H1 (cell line): Measurements from ENCODE around the gene FAM72B. TPM values are rescaled to one million over a fixed set of nuclear protein-coding genes. Genes with fewer than 3 reads are reported as not detected.
"Not testable (repeated sequence)": the region's sequence is repeated elsewhere in the genome, so short reads cannot be mapped to it uniquely, and the experiment has no call there.

ENCODE experiments used
- CTCF ChIA-PET: fragments of 300-600 bp; sonication (Branson Sonifier 250); formaldehyde crosslinking; loops from one replicate; lab custom pipeline; 2021; ENCODE audit not compliant: partially characterized antibody; lab: Charles Lee
- POLR2A ChIA-PET: fragments of 300-600 bp; sonication (Branson Sonifier 250); formaldehyde crosslinking; loops from one replicate; lab custom pipeline; 2021; ENCODE audit warnings: inconsistent platforms; ENCODE audit not compliant: partially characterized antibody; lab: Charles Lee
- DNase-seq, 2 experiments: peaks; one replicate each; pipeline versions ENCODE4 v3.0.0 to v3.0.0-alpha.2; 2010 to 2022; ENCODE audit warnings: low spot score in 2 of 2, low read depth in 1 of 2, mixed read lengths in 1 of 2
- FAIRE-seq: peaks from 2 replicates; lab custom pipeline; 2011; peaks lifted over from hg19 to GRCh38; lab: Jason Lieb, UNC
- H2AFZ ChIP-seq: 2 replicates; pipeline ENCODE4 v1.8.1; 2012; ENCODE audit warnings: low read length, inconsistent platforms
- H2AK5ac ChIP-seq: 2 replicates; pipeline ENCODE4 v1.6.1; 2013; ENCODE audit warnings: low read depth, low read length
- H2BK120ac ChIP-seq: replicated peaks from 2 replicates; pipeline ENCODE3; 2013; ENCODE audit warnings: low read depth, low read length, inconsistent platforms
- H2BK12ac ChIP-seq: 2 replicates; pipeline ENCODE4 v1.6.1; 2013; ENCODE audit warnings: low read depth, low read length
- H2BK15ac ChIP-seq: 2 replicates; pipeline ENCODE4 v1.6.1; 2013; ENCODE audit warnings: low read length
- H2BK20ac ChIP-seq: 2 replicates; pipeline ENCODE4 v1.6.1; 2013; ENCODE audit warnings: low read length
- H2BK5ac ChIP-seq: 2 replicates; pipeline ENCODE4 v1.6.1; 2013; ENCODE audit warnings: low read depth, low read length
- H3K14ac ChIP-seq: 2 replicates; pipeline ENCODE4 v1.6.1; 2013; ENCODE audit warnings: inconsistent platforms; ENCODE audit not compliant: insufficient read length
- H3K18ac ChIP-seq: 2 replicates; pipeline ENCODE4 v1.6.1; 2013; ENCODE audit warnings: low read length; ENCODE audit errors: extremely low read depth
- H3K23ac ChIP-seq: 2 replicates; pipeline ENCODE4 v1.6.1; 2013; ENCODE audit warnings: inconsistent platforms; ENCODE audit not compliant: insufficient read length
- H3K23me2 ChIP-seq: 2 replicates; pipeline ENCODE4 v1.6.1; 2013; ENCODE audit warnings: low read depth, low read length
- H3K27ac ChIP-seq: 2 replicates; pipeline ENCODE4 v1.6.1; 2011; ENCODE audit warnings: low read depth, low read length, inconsistent platforms
- H3K27me3 ChIP-seq, 4 experiments: replicated peaks in 1 of 4; 1 replicate in 1 of 4; 2 replicates in 3 of 4; pipeline versions ENCODE4 v1.6.1 to v1.8.1; 2011 to 2013; ENCODE audit warnings: low read length in 3 of 4, mild to moderate bottlenecking in 3 of 4, inconsistent platforms in 2 of 4, mixed read lengths in 2 of 4, moderate library complexity in 1 of 4; ENCODE audit not compliant: control insufficient read depth in 3 of 4, insufficient read depth in 3 of 4; ENCODE audit errors: extremely low read depth in 1 of 4
- H3K36me3 ChIP-seq, 4 experiments: 2 replicates each; pipeline versions ENCODE4 v1.6.1 to v1.8.1; 2011 to 2013; ENCODE audit warnings: mild to moderate bottlenecking in 4 of 4, low read length in 3 of 4, moderate library complexity in 2 of 4, control low read depth in 1 of 4, inconsistent platforms in 1 of 4; ENCODE audit not compliant: insufficient read depth in 4 of 4, control insufficient read depth in 2 of 4
- H3K4ac ChIP-seq: replicated peaks from 2 replicates; pipeline ENCODE3; 2013; ENCODE audit warnings: low read length, low read depth, mixed read lengths, inconsistent platforms; ENCODE audit not compliant: insufficient read length
- H3K4me1 ChIP-seq, 4 experiments: replicated peaks in 1 of 4; 1 replicate in 1 of 4; 2 replicates in 3 of 4; pipeline versions ENCODE4 v1.6.1 to v1.8.1; 2011 to 2013; ENCODE audit warnings: low read length in 3 of 4, inconsistent platforms in 2 of 4, mixed read lengths in 1 of 4; ENCODE audit not compliant: insufficient read depth in 4 of 4, control insufficient read depth in 3 of 4
- H3K4me2 ChIP-seq, 2 experiments: 2 replicates each; pipeline versions ENCODE4 v1.6.1 to v1.8.1; 2011 to 2013; ENCODE audit warnings: low read depth in 2 of 2, low read length in 2 of 2, control low read depth in 1 of 2, inconsistent platforms in 1 of 2, mild to moderate bottlenecking in 1 of 2; ENCODE audit not compliant: insufficient read depth in 1 of 2
- H3K4me3 ChIP-seq, 4 experiments: fragments of 200-600, 300-600 bp in 1 of 4; sonication (generic), shearing (Covaris generic), sonication (Bioruptor Twin) in 1 of 4; 2 replicates each; pipeline versions ENCODE4 v1.5.1 to v1.8.1; 2011 to 2016; ENCODE audit warnings: low read length in 4 of 4, low read depth in 3 of 4, control low read depth in 2 of 4, inconsistent platforms in 2 of 4, mild to moderate bottlenecking in 2 of 4, mixed read lengths in 1 of 4, moderate library complexity in 1 of 4; ENCODE audit not compliant: insufficient read depth in 2 of 4; ENCODE audit errors: extremely low read depth in 1 of 4
- H3K56ac ChIP-seq: replicated peaks from 2 replicates; pipeline ENCODE3; 2013; ENCODE audit warnings: low read depth, mild to moderate bottlenecking, mixed read lengths, low read length, inconsistent platforms; ENCODE audit not compliant: insufficient read length
- H3K79me1 ChIP-seq: 2 replicates; pipeline ENCODE4 v1.6.1; 2013; ENCODE audit warnings: low read depth, low read length, control low read depth
- H3K79me2 ChIP-seq, 2 experiments: 2 replicates each; pipeline versions ENCODE4 v1.6.1 to v1.8.1; 2012 to 2013; ENCODE audit warnings: low read length in 2 of 2, mild to moderate bottlenecking in 2 of 2, inconsistent platforms in 1 of 2; ENCODE audit not compliant: insufficient read depth in 2 of 2, control insufficient read depth in 1 of 2
- H3K9ac ChIP-seq, 4 experiments: replicated peaks in 1 of 4; 1 replicate in 1 of 4; 2 replicates in 3 of 4; pipeline versions ENCODE4 v1.6.1 to v1.8.1; 2011 to 2013; ENCODE audit warnings: low read depth in 3 of 4, low read length in 3 of 4, control low read depth in 2 of 4, mild to moderate bottlenecking in 2 of 4, moderate library complexity in 2 of 4, inconsistent platforms in 1 of 4; ENCODE audit errors: extremely low read depth in 1 of 4
- H3K9me3 ChIP-seq, 2 experiments: 2 replicates each; pipeline versions ENCODE4 v1.6.1 to v1.8.1; 2012 to 2013; ENCODE audit warnings: mild to moderate bottlenecking in 2 of 2, moderate library complexity in 2 of 2, control low read depth in 1 of 2, inconsistent platforms in 1 of 2, low read depth in 1 of 2, low read length in 1 of 2, mixed read lengths in 1 of 2; ENCODE audit not compliant: insufficient read depth in 2 of 2
- H4K20me1 ChIP-seq, 2 experiments: replicated peaks in 1 of 2; 2 replicates each; pipeline versions ENCODE3 to v1.8.1; 2011 to 2013; ENCODE audit warnings: inconsistent platforms in 2 of 2, low read length in 2 of 2, mild to moderate bottlenecking in 1 of 2; ENCODE audit not compliant: insufficient read depth in 2 of 2, control insufficient read depth in 1 of 2
- H4K5ac ChIP-seq: 2 replicates; pipeline ENCODE4 v1.6.1; 2013; ENCODE audit warnings: low read length, low read depth, mixed read lengths, inconsistent platforms; ENCODE audit not compliant: insufficient read length
- H4K8ac ChIP-seq: 2 replicates; pipeline ENCODE4 v1.8.0; 2013; ENCODE audit warnings: mild to moderate bottlenecking, moderate library complexity, low read length, inconsistent platforms; ENCODE audit not compliant: insufficient read depth; ENCODE audit errors: extremely low read depth
- H4K91ac ChIP-seq: replicated peaks from 2 replicates; pipeline ENCODE3; 2013; ENCODE audit warnings: low read length, mixed read lengths, inconsistent platforms; ENCODE audit not compliant: insufficient read length
- WGBS, 2 experiments: shearing (Covaris generic) in 1 of 2; methylation state at CpG; one replicate each; pipeline versions ENCODE4 v1.1.6 to v1.1.7; 2013 to 2015; ENCODE audit warnings: low lambda C conversion rate in 2 of 2, mixed read lengths in 2 of 2, inconsistent platforms in 1 of 2, low coverage in 1 of 2, missing lambda C conversion rate in 1 of 2; ENCODE audit not compliant: insufficient replicate concordance in 2 of 2, insufficient coverage in 1 of 2, insufficient read length in 1 of 2; ENCODE audit errors: extremely low coverage in 1 of 2, missing lambda C conversion rate in 1 of 2; 5-methylcytosine and 5-hydroxymethylcytosine counted together
- polyA plus RNA-seq, 7 experiments: library from polyadenylated mRNA; depleted of rRNA in 3 of 7; stranded (reverse) in 5 of 7; unstranded in 2 of 7; fragments of >200 nt in 5 of 7; fragments of 200-250 nt in 2 of 7; gene quantifications; 1 replicate in 5 of 7; 2 replicates in 1 of 7; 4 replicates in 1 of 7; pipeline versions ENCODE4 v1.2.1 to v1.2.3, GENCODE V29; 2011 to 2013; ENCODE audit warnings: missing spikeins in 2 of 7, mixed read lengths in 2 of 7
- total RNA-seq: library from RNA; stranded (reverse); fragmentation: NEBNext Ultra II Directional; extraction: Animal tissue kit (Norgen Biotek cat#: 25700); gene quantifications from 2 replicates; pipeline ENCODE4 v1.2.1, GENCODE V29; 2021

FAM72B gene
- total and polyA plus RNA-seq, 2 of the 8 experiments (the other 6 are each of a cell fraction or from before 2014, with no cell fraction given) = 7.7 to 20.7 TPM

DNA sequence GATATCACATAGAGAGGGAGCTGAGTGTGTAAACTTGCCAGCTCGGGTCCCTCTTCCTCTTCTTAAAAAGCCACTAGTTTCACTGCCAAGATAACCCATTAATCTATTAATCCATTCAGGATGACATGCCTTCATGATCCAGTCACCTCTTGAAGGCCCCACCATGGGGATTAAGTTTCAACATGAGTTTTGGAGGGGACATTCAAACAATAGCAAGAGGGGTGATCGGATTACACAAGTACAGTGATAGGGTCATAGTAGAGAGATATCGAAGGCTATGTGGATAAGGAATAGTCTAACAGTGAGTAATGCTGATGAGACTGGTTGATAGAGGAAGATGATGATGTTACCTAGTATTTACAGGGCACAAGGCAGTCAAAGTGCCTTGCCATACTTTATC is 18.8 kb upstream of the FAM72B start:
- H3K27me3 ChIP-seq, H3K23ac ChIP-seq, H3K23me2 ChIP-seq, FAIRE-seq, H3K9me3 ChIP-seq, H3K56ac ChIP-seq, CTCF ChIA-PET, H3K79me2 ChIP-seq, H3K9ac ChIP-seq, H4K8ac ChIP-seq, H3K14ac ChIP-seq, H3K4ac ChIP-seq, H2AFZ ChIP-seq, H3K4me3 ChIP-seq, H4K91ac ChIP-seq, H3K4me2 ChIP-seq, DNase-seq, H3K36me3 ChIP-seq, H3K4me1 ChIP-seq, H2BK12ac ChIP-seq, H3K79me1 ChIP-seq, H2AK5ac ChIP-seq, H2BK120ac ChIP-seq, H2BK15ac ChIP-seq, H4K20me1 ChIP-seq, POLR2A ChIA-PET, H3K18ac ChIP-seq, H3K27ac ChIP-seq, H2BK20ac ChIP-seq, H4K5ac ChIP-seq, H2BK5ac ChIP-seq: not testable (repeated sequence)
- 93% methylated on average over 3 of the region's 3 CpGs; no CpG with 5 or more reads in 1 of the 2 experiments for WGBS, 2 experiments
